ENCODE measurements around the gene SLCO2B1.
"Not testable (repeated sequence)": the region's sequence is repeated elsewhere in the genome, so short reads cannot be mapped to it uniquely, and the experiment has no call there.

The SLCO2B1 gene, protein sequence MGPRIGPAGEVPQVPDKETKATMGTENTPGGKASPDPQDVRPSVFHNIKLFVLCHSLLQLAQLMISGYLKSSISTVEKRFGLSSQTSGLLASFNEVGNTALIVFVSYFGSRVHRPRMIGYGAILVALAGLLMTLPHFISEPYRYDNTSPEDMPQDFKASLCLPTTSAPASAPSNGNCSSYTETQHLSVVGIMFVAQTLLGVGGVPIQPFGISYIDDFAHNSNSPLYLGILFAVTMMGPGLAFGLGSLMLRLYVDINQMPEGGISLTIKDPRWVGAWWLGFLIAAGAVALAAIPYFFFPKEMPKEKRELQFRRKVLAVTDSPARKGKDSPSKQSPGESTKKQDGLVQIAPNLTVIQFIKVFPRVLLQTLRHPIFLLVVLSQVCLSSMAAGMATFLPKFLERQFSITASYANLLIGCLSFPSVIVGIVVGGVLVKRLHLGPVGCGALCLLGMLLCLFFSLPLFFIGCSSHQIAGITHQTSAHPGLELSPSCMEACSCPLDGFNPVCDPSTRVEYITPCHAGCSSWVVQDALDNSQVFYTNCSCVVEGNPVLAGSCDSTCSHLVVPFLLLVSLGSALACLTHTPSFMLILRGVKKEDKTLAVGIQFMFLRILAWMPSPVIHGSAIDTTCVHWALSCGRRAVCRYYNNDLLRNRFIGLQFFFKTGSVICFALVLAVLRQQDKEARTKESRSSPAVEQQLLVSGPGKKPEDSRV

DNA sequence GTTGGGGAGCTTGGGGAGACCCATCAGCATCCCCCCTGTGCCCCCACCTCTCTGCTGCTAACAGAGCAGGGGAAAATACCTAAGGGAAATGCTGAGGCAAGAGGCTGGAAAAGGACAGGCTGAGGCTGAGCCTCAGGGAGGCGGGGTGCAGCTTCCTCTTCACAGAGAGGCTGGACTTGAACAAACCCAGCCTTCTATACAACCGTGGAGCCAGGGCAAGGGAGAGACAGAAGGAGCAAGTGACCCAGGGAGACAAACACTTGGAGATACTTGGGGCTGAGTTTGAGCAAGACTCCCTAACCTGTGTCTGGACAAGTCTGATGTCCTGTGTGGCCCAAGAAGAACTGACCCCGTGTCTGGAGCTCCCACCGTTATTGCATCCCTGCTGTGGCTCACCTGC, at the start of gene SLCO2B1:
Gene SLCO2B1, plus strand, starts transcription at position 229 of the 400 bp plus-strand sequence. CDS start 275 bp downstream, outside the sequence.
- no peak for DNase-seq

DNA sequence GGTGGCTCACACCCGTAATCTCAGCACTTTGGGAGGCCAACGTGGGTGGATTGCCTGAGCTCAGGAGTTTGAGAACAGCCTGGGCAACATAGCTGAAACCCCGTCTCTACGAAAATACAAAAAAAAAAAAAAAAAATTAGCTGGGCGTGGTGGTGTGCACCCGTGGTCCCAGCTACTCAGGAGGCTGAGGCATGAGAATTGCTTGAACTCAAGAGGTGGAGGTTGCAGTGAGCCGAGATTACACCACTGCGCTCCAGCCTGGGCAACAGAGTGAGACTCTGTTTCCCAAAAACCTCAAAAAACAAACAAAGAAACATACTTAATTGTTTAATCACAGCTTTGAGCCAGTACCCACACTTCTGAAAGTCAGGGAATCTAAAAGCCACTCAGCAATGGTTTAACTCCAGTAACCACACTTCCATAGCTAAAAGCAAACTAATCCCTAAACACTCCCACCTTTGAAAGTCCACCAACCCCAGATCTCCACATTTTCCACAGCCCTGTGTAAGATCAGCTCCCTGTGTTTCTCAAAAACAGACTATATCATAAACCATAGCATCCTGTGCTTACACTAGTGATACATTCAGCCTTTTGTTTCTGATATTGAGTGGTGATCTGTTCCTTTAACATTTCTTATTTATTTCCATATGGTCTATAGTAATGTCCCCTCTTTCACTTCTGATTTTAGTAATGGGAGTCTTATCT, 49.3 kb upstream of the SLCO2B1 start:
- DNase-seq = no peak

GRCh38 chr11:75103380-75104026, 47.4 kb upstream of the SLCO2B1 start:
- no peak for DNase-seq

DNA sequence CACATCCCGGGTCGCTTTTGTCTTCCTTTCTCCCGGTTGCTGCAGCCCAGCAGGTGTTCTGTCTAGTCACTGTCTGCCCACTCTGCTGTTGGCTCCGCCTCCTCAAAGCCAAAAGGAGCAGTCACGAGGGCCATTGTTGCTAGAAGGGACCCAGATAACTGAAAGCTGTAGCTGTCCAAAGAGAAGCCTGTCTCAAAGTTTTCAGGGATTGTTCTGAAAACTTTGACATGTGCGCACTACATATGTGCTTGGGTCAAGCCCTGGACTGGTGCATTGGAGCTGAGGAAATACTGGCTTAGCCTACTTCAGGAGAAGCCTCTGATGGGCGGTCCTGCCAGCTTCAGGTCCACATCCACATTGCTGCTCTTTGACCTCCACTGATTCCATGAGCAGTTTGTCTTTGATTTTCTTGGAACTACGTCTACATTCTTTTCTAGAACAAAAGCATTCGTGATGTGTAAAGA, 45.4 kb upstream of the SLCO2B1 start:
- no peak for DNase-seq

- DNase-seq = not testable (repeated sequence)
These were observed 44.8 kb upstream of the SLCO2B1 start for GRCh38 chr11:75105967-75106681.

DNA sequence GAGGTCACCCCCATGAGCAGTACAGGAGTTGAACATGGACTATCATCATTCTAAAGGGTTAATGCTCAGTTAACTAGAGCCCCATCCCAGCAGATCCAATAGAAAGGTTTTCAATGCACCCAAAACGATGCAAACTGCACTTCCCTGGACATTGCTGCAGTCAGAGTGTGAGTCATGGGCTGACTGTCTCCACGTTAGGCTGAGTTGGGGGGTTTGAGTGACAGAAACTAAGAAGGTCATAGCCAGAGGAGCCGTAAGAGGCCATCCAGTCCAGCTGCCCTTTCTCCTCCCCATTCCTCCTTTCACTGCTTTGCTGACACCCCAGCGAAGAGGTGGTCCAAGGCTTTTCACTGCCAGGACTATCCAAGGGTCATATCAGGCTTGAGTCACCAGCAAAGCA, 43.7 kb upstream of the SLCO2B1 start:
- no peak for DNase-seq

GRCh38 chr11:75112200-75112599, 38.7 kb upstream of the SLCO2B1 start:
- no peak for DNase-seq

- DNase-seq = no peak
These were observed 37.9 kb upstream of the SLCO2B1 start for GRCh38 chr11:75113030-75113429.

DNA sequence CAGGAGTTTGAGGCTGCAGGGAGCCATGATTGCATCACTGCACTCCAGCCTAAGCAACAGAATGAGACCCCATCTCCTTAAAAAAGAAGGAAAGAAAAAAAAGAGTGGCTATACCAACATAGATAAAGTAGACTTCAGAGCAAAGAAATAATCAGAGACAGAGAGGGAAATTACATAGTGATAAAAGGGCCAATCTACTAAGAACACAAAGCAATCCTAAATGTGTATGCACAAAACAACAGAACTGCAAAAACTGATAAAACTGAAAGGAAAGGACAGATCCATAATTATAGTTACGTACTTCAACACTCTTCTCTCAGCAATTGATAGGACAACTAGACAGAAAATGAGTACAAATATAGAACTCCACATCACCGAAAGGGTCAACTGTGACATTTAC, 36.4 kb upstream of the SLCO2B1 start:
- DNase-seq = no peak

DNA sequence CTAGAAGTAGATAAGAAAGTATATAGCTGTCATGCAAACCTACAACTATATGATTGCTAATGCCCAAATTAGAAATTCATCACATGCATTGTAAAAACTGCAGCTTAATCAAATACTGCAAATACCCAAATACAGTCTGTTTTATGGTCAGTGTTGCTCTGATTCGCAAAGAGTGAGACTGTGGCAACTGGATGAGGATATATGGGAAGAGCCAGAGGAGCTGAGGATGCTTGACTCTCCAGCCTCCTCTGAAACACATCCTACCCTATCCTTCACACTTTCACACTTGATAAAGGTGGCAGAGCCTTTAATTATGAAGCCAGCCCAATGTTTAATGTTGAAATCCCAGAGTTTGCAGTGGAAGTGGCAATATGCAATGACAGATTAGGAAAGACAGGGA, 32.3 kb upstream of the SLCO2B1 start:
- DNase-seq = no peak

DNA sequence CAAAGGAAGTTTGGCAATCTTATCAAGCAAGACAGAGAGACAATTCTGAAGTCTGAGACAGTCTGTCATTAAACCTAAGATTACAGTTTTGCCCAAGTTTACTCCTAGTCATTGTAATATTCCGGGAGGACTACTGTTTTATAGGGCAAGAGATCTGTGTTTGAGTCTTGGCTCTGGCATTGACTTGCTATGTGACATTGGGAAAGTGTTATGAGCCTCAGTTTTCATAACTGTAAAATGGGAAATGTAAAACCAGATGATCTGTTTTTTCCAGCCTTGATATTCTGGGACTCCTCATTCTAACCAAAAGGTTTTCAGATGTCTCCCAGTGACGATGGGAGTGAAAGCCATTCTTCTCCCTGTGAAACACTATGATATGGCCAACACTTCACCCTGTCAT, 24.3 kb upstream of the SLCO2B1 start:
- DNase-seq = no peak

DNA sequence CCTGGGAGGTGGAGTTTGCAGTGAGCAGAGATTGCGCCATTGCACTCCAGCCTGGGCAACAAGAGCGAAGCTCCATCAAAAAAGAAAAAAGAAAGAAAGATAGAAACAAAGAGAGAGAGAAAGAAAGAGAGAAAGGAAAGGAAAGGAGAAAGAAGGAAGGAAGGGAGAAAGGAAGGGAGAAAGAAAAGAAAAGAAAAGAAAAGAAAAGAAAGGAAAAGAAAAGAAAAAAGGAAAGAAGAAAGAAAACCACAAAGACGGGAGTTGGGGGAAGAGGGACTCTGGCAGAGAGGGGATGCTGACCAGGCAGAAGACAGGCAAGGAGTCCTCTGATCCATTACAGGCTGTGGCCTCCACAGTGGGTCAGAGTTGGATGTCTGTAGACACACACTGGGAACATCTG, 18.8 kb upstream of the SLCO2B1 start:
- no peak for DNase-seq

DNA sequence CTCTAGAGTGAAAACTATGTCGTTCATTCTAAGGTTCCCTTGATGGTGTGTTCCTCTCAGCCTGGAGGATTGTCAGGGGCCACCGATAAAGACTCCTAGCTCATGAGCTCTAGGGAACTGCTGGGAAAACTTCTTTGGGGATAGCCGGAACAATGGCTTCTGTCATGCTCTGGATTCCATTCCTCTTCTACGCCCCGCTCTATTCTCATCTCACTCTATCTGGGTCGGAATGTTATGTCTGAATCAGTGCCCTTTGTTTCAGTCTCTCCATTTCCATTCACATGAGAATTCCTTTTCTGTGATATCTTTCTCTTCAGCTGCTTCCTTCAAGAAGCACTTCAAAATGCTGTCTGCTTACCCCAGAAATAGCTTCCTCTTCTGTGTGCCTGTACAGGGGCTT, 16.9 kb upstream of the SLCO2B1 start:
- no peak for DNase-seq

DNA sequence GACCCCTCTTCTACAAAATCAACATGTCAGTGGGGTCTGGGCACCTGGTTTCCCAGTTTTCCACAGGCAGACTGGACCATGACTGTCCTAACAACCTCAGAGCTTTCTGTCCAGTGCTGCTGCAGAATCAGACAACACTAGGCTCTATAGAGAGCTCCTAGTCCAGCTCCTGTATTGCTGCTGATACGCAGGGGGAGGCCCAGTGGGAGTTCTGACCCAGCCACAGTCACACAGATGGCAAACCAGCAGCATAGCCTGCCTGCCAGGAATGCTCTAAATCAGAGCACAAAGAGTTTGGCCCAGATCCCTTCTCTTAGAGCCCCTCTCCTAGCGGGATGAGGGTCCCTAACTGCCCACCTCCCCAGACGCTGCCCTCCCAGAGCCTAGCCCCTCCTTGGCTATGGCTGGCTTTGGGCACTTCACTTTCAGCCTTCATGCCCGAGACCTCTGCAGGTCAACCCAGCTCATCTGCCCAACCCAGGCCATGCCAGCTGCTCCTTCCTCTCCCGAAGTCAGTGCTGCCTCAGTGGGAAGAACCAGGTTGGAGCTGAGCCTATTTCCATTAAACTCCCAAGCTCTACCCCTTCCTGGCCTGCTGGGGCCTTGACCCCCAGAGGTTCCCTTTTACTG, 15.8 kb upstream of the SLCO2B1 start:
- no peak for DNase-seq

DNA sequence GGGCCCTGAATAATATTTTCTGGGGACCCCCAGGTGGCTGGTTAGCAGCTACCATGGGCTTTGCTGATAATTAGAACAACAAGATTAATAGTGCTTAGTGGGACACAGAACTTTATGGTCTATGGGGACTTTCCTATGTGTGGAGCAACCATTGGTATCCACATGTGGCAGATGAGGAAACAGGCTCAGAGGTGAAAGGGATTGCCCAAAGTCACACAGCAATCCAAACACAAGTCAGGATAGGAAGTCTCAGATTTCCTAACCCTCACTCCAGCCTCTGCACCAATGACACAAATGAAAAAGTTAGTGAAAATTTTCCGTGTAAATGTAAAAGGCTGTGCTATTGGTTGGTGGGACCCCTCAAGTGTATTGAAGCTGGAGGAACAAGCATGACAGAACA, 15.3 kb upstream of the SLCO2B1 start:
- no peak for DNase-seq

DNA sequence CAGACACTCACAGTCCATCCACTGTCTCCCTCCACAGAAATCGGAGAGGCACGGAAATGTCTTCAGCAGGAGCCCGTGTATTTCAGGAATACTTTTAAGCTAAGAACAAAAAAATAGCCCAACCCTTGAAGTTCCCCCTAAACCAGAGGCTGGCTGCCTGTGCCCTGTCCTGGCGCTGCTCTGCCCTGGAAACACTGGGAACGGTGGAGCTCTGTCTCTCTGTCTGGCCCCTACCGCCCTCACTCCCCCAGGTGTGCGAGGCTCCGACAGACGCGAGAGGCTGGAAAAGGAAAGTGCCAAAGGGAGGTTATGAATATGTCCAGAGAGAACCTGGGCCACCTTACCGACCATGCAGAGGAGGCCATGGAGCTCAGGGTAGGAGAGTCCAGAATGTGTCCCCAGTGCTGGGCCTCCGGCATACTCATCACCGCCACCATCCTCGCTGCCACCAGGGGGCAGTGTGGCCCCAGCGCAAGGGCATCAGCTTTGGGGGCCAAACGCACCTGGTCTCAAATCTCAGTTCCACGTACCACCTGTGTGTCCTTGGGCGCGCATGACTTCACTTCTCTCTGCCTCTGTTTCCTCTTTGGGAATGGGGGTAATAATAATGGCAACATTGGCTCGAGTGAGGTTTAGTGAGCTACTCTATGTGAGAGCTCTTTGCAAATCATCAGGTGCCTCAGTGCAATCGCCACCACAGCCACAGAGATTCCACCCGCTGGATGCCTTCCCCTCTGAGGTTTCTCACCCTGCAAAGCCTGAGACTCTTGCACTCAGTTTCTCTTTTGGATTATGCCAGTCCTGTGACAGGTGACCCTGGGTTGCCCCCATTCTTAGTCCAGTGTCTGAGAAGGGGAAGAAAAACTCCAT, 10.4 kb upstream of the SLCO2B1 start:
- peak; percentile 57 for DNase-seq

GRCh38 chr11:75141166-75141565, 9.7 kb upstream of the SLCO2B1 start:
- DNase-seq = no peak

DNA sequence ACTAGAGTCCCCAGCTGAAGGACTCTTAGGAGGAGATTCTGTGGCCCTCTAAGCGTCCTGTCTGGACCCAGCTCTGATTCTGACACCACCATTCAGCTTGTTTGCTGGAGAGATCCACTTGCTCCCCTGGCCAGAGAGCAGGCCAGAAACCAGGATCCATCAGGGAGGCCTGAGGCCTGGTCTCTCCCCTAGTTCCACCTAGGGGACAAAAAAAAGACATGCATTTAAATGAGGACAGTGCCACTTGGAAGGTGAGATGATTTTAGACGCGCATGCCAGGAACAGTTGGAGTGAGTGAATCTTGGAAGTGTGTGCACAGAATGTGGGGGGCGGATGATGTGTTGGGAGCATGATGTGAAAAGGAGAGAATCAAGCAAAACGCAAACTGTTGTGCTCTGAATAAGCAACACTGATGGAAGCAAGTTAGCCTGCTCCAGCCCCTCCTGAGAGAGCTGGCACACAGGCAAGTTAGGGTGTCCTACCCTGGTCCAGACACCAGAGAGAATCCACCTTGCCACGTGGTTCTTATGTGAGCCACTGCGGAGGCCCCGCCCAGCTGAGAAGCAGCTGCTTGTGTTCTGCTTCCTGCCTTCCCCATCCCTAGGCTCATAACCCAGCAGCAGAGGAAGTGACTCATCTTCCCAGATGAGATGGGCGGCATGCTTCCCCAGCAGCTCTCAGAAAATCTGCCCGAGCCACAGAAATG, 8.0 kb upstream of the SLCO2B1 start:
- peak; percentile 82 for DNase-seq

- no peak for DNase-seq
These were observed 7.5 kb upstream of the SLCO2B1 start for GRCh38 chr11:75143420-75143731.

DNA sequence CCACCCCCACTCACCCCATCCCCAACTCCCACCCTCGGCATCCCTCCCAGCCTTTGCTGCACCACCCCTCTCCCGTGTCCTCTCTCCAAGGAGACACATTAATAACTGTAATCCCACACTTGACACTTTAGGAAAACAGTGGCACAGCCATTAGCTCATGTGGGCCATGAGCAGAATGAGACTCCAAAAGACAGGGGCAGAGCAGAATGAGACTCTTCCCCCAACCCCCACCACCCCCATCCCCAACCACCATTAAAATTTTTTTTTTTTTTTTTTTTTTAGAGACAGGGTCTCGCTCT, 6.2 kb upstream of the SLCO2B1 start:
- no peak for DNase-seq
